Naive B cell (primary cell): ENCODE measurements around the gene PREP. TPM values are rescaled to one million over a fixed set of nuclear protein-coding genes. Genes with fewer than 3 reads are reported as not detected.
"Not testable (repeated sequence)": the region's sequence is repeated elsewhere in the genome, so short reads cannot be mapped to it uniquely, and the experiment has no call there.

Source experiments
- ATAC-seq, 2 donors: fragments of 150-1000 bp; cut with Tn5 transposase; 2 replicates each; pipeline ENCODE4 v1.10.0; 2021; ENCODE audit warnings: low read depth in 2 of 2, mild to moderate bottlenecking in 2 of 2, moderate library complexity in 2 of 2
- DNase-seq: peaks from one replicate; pipeline ENCODE4 v3.0.0; 2022
- H3K27ac Mint-ChIP-seq, 6 donors: one replicate each; pipeline ENCODE4 v1.8.0; 2020 to 2022; ENCODE audit warnings: mild to moderate bottlenecking in 6 of 6, mixed read lengths in 6 of 6, moderate library complexity in 5 of 6, inconsistent platforms in 2 of 6
- H3K27me3 Mint-ChIP-seq, 3 donors: one replicate each; pipeline ENCODE4 v1.8.0; 2021 to 2022; ENCODE audit warnings: mixed read lengths in 3 of 3, mild to moderate bottlenecking in 1 of 3
- H3K36me3 Mint-ChIP-seq, 2 donors: one replicate each; pipeline ENCODE4 v1.8.0; 2020 to 2022; ENCODE audit warnings: mixed read lengths in 2 of 2, inconsistent platforms in 1 of 2, mild to moderate bottlenecking in 1 of 2
- H3K4me1 Mint-ChIP-seq, 3 donors: one replicate each; pipeline ENCODE4 v1.8.0; 2020 to 2022; ENCODE audit warnings: mixed read lengths in 3 of 3, inconsistent platforms in 1 of 3, mild to moderate bottlenecking in 1 of 3, moderate library complexity in 1 of 3
- H3K4me3 Mint-ChIP-seq, 8 donors: one replicate each; pipeline ENCODE4 v1.8.0; 2020 to 2022; ENCODE audit warnings: mild to moderate bottlenecking in 8 of 8, mixed read lengths in 8 of 8, moderate library complexity in 8 of 8, inconsistent platforms in 2 of 8
- H3K9me3 Mint-ChIP-seq, 7 donors: one replicate each; pipeline ENCODE4 v1.8.0; 2020 to 2022; ENCODE audit warnings: mixed read lengths in 7 of 7, mild to moderate bottlenecking in 5 of 7, inconsistent platforms in 2 of 7, moderate library complexity in 1 of 7
- polyA plus RNA-seq, 6 donors: library from polyadenylated mRNA; unstranded; fragments of 300-500 nt; fragmentation: Illumina TruSeq; gene quantifications; one replicate each; pipeline ENCODE4 v1.2.3, GENCODE V29; 2021; ENCODE audit warnings: low read depth in 6 of 6

The PREP gene
- polyA plus RNA-seq, 6 donors from 2014 or later: 14.0 to 25.8 (median 22.8) TPM

DNA sequence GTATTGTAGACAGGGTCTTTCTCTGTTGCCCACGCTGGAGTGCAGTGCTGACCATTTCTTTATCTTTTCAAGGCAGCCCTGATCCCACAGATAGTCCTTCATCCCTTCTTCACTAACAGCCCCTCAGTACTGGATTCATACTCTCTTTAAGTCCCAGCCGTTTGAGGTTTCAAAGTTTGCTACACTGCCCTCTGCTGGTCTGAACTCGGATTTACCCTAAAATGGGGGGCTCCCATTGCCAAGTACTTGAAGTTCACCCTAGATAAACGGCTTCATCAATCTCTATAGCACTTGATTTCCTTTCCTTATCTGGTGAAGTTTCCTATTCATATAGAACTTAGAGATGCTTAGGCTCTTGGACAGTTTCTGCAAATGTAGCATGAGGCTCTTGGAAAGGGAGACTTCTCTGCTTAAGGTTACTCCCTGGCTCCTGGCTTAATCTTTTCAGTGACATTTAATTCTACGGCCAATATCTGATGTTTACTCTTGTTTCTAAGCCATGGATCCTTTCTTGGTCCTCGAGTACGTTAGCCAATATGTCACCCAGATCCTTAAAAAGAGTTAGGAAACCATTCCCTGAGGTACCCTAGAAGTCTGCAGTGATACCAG, 21.4 kb upstream of the PREP start:
- H3K9me3 Mint-ChIP-seq: peaks cover 0 to 7% (median 3%) of the 10 kb centered on the region in 7 donors
- peak; percentile 42 for DNase-seq
- H3K4me3 Mint-ChIP-seq: no peak overlapping the region
- peaks cover 0 to 12% (median 6%) of the 10 kb centered on the region in 3 donors for H3K27me3 Mint-ChIP-seq
- peak; percentile 61 to 72 for ATAC-seq
- peak overlapping the region in 1 of 6 donors; percentile 6 for H3K27ac Mint-ChIP-seq
- H3K4me1 Mint-ChIP-seq: peaks cover 0 to 5% (median 3%) of the 10 kb centered on the region in 3 donors
- H3K36me3 Mint-ChIP-seq: no peaks in the 10 kb centered on the region

DNA sequence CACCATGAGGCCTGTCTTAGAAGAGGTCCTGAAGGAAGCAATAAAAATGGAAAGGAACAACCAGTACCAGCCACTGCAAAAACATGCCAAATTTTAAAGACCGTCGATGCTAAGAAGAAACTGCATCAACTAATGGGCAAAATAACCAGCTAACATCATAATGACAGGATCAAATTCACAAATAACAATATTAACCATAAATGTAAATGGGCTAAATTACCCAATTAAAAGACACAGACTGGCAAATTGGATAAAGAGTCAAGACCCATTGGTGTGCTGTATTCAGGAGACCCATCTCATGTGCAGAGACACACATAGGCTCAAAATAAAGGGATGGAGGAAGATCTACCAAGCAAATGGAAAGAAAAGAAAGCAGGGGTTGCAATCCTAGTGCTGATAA, 14.1 kb upstream of the PREP start:
- not testable (repeated sequence) for H3K4me3 Mint-ChIP-seq, H3K27ac Mint-ChIP-seq, DNase-seq, ATAC-seq, H3K4me1 Mint-ChIP-seq
- Mint-ChIP-seq H3K36me3 (peaks cover 5 to 24% of the 10 kb centered on the region in 2 donors), H3K9me3 (peaks cover 10 to 61% (median 37%) of the 10 kb centered on the region in 7 donors), H3K27me3 (peaks cover 36 to 64% (median 53%) of the 10 kb centered on the region in 3 donors)

DNA sequence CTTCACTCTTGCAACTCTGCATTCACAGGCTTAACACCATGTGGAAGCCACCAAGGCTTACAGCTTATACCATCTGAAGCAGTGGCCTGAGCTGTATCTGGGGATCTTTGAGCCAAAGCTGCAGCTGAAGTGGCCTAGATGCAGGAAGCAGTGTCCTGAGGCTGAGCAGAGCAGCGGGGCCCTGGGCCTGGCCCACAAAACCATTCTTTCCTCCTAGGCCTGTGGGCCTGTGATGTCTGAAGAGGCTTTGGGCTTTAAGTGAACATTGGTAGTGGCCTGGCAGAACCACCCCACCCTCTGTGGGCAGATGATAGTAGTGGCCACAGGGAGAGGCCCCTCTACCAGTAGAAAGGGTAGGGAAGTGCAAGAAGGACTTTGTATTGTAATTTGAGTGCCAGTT, 6.9 kb upstream of the PREP start:
- no peak overlapping the region for H3K4me3 Mint-ChIP-seq
- H3K27ac Mint-ChIP-seq: no peak overlapping the region
- H3K27me3 Mint-ChIP-seq: peaks cover 42 to 79% (median 69%) of the 10 kb centered on the region in 3 donors
- DNase-seq (no peak), ATAC-seq (no peak)
- H3K4me1 Mint-ChIP-seq: no peaks in the 10 kb centered on the region
- peaks cover 0 to 29% (median 7%) of the 10 kb centered on the region in 7 donors for H3K9me3 Mint-ChIP-seq
- peaks cover 0 to 8% of the 10 kb centered on the region in 2 donors for H3K36me3 Mint-ChIP-seq

DNA sequence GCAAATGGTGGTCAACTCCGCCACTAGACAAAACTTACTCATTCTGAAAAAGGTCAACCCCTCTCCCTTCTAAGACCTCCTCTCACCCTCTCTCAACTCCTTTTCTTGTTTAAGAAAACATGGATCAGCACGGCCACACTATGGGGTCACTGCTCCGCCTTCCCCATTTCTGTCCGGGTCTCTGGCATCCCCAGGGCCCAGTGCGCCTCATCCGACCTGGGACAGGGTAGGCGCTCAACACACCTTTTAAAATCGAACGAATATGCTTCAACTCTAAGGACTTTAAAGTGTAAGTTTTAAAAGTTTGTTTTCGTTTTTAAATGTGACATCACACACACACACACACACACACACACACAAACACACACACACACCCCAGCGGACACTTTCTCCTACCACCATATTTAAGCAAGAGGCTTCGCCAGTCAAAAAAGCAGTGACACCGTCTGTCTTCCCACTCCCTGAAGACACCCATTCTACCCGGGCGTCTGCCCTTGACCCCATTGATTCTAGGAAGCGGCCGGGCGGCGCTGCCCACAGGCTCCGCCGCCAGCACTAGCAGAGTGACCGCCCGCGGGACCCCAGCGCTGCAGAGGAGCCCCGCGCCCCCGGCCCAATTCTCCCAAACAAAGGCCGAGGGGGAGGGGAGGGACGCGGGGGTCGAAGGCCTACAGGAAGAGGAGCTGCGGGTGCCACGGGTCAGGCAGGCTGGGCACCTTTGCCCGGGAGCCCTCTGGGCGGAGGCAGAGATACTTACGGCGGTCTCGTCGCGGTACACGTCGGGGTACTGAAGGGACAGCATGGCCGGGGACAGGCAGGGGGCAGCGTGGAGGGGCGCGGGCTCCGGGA, 568 bp downstream of the PREP start:
- Mint-ChIP-seq H3K4me3 (peak overlapping the region; percentile 86 to 98 (median 92)), H3K36me3 (no peaks in the 10 kb centered on the region), H3K27me3 (peaks cover 8 to 12% (median 10%) of the 10 kb centered on the region in 3 donors), H3K4me1 (peaks cover 39 to 53% (median 45%) of the 10 kb centered on the region in 3 donors), H3K9me3 (no peaks in the 10 kb centered on the region), H3K27ac (peak overlapping the region; percentile 43 to 91 (median 64))
- DNase-seq (peak; percentile 11), ATAC-seq (peak; percentile 29 to 32)

DNA sequence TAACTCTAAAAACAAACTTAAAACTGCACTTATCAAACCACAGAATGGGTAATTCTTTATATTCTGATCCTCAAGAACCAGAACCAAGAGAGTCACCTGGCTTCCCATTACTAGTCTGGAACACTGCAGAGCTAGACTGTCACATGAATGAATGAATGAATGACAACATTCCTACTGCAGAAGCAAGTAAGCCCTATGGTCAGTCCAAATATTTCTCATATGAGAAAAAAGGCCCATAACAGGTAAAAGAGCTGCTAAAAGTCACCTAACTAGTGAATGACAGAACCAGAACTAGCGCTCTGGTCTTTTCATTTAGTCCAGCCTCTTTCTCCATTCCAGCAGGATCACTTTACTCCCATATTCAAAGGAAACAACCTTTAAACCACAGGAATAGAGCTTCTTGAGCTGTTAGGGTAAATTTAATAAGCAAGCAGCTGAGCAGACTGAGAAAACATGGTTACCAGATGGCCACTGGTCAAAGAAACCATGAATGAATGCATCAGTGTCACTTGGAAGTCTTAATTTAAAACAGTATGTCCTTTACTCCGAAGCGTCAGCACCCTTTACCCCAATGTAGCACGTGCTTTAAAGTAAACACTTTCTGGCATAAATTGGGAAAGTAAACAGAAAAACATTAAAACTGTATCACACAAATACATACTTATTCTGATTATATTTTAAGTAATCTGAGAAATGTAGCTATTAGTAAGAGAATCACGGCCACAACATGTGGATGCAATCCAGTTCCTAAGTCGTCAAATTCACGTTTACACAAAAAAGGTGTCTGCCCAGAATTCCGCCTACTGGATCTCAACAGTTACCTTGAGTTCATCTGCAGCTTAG, 1.4 kb downstream of the PREP start:
- DNase-seq (no peak), ATAC-seq (no peak)
- Mint-ChIP-seq H3K4me3 (peak overlapping the region; percentile 86 to 98 (median 92)), H3K36me3 (peaks cover 1 to 2% of the 10 kb centered on the region in 2 donors), H3K27me3 (peaks cover 4 to 6% (median 4%) of the 10 kb centered on the region in 3 donors), H3K27ac (peak overlapping the region in 3 of 6 donors; percentile 15 to 57 (median 55)), H3K9me3 (no peaks in the 10 kb centered on the region), H3K4me1 (peaks cover 39 to 53% (median 45%) of the 10 kb centered on the region in 3 donors)

DNA sequence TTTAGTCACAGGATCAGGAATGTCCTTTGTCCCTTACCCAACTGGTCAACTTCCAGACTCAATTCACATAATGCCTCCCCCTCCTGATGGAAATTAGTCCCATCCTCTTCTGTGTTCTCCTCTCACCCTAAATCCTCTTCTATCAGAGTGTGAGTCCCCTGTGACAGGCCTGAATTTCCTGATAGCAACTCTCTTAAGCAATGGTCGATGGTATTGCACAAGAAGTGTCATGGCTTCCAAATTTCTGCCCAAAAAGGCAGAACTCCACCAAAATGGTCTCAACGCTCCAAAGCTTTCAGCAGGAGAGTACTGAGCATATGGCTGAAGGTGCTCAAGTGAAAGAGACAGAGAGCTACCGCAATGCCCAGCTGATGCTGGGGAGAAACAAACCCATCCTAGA, 2.4 kb downstream of the PREP start:
- DNase-seq (no peak), ATAC-seq (no peak)
- peaks cover 8 to 9% of the 10 kb centered on the region in 2 donors for H3K36me3 Mint-ChIP-seq
- H3K4me3 Mint-ChIP-seq: peak overlapping the region in 4 of 8 donors; percentile 30 to 86 (median 34)
- peak overlapping the region in 2 of 6 donors; percentile 1 to 35 for H3K27ac Mint-ChIP-seq
- H3K27me3 Mint-ChIP-seq: no peaks in the 10 kb centered on the region
- H3K4me1 Mint-ChIP-seq: peaks cover 39 to 53% (median 45%) of the 10 kb centered on the region in 3 donors
- H3K9me3 Mint-ChIP-seq: no peaks in the 10 kb centered on the region

DNA sequence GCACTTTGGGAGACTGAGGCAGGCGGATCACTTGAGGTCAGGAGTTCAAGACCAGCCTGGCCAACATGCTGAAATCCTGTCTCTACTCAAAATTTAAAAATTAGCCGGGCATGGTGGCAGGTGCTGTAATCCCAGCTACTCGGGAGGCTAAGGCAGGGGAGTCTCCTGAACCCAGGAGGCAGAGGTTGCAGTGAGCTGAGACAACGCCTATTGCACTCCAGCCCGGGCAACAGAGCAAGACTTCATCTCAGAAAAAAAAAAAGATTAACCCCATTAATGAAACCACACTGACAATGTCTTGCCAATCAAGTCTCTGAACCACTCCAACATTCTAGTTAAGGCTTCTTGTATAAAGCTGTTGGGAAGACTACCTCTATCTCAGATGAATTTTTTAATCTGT, 4.0 kb downstream of the PREP start:
- H3K9me3 Mint-ChIP-seq: no peaks in the 10 kb centered on the region
- DNase-seq: no peak
- H3K4me1 Mint-ChIP-seq: peaks cover 35 to 52% (median 41%) of the 10 kb centered on the region in 3 donors
- H3K4me3 Mint-ChIP-seq: peak overlapping the region in 1 of 8 donors; percentile 46
- peak overlapping the region in 1 of 6 donors; percentile 48 for H3K27ac Mint-ChIP-seq
- peaks cover 8 to 9% of the 10 kb centered on the region in 2 donors for H3K36me3 Mint-ChIP-seq
- no peak for ATAC-seq
- no peaks in the 10 kb centered on the region for H3K27me3 Mint-ChIP-seq

DNA sequence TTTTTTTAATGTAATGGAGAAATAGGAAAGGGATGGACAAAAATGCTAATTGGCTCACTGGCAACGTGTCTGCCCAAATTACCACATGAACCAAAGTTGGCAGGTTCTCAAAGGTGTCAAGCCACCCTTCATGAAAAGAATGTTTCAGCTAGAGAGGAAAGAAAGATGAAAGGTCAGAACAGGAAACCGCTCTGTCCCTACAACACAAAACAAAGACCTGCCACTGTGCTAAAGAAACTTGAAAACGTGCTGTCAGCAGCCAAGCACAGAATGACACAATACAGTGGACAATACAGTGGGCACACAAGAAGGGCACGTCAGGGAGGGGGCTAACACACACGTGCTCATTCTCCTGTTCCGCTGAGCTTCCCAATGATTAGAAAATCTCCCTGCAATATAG, 4.9 kb downstream of the PREP start:
- Mint-ChIP-seq H3K9me3 (no peaks in the 10 kb centered on the region), H3K27ac (no peak overlapping the region), H3K27me3 (no peaks in the 10 kb centered on the region), H3K36me3 (peaks cover 8 to 9% of the 10 kb centered on the region in 2 donors), H3K4me1 (peaks cover 29 to 47% (median 35%) of the 10 kb centered on the region in 3 donors), H3K4me3 (no peak overlapping the region)
- DNase-seq (no peak), ATAC-seq (no peak)

DNA sequence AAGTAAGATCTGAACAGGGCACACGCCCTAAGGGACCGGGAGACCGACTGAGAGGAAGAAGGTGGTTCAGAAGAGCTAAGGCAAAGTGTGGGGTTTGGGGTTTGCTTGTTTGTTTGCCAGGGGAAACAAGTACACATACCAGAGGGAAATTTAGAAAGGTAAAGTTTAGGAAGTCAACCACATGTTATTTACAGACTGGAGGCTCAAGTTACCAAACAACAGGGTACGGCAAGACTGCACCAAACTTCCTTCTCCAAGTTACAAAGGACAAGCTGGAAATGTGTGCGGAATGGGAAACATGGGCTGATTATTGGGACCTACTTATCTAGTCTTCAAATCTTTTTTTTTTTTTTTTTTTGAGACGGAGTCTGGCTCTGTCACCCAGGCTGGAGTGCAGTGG, 11.2 kb downstream of the PREP start:
- H3K36me3 Mint-ChIP-seq: peaks cover 13 to 18% of the 10 kb centered on the region in 2 donors
- DNase-seq (no peak), ATAC-seq (no peak)
- H3K9me3 Mint-ChIP-seq: no peaks in the 10 kb centered on the region
- no peaks in the 10 kb centered on the region for H3K27me3 Mint-ChIP-seq
- peaks cover 9 to 20% (median 14%) of the 10 kb centered on the region in 3 donors for H3K4me1 Mint-ChIP-seq
- no peak overlapping the region for H3K4me3 Mint-ChIP-seq
- peak overlapping the region in 1 of 6 donors; percentile 36 for H3K27ac Mint-ChIP-seq

DNA sequence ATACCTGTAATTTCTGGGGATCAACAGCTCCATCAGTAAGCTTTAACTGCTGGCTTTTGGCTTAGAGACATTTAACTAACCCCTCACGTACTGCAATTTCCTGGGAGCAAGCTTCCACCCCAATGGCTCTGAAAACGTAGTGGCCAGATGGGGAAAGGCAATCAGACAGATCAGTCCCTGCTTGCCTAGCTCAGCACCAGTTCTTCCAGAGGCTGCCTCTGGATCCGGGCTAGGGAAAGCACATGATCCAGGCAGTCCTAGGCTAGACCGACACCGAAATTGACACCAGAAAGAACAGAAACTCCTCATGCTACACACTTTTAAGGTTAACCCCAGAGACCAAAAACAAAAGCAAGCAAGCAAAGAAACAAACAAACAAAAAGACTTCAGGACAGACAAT, 13.3 kb downstream of the PREP start:
- Mint-ChIP-seq H3K27me3 (no peaks in the 10 kb centered on the region), H3K9me3 (no peaks in the 10 kb centered on the region), H3K36me3 (peaks cover 9 to 13% of the 10 kb centered on the region in 2 donors), H3K4me3 (no peak overlapping the region), H3K4me1 (peaks cover 9 to 18% (median 18%) of the 10 kb centered on the region in 3 donors), H3K27ac (no peak overlapping the region)
- no peak for DNase-seq
- ATAC-seq: no peak

DNA sequence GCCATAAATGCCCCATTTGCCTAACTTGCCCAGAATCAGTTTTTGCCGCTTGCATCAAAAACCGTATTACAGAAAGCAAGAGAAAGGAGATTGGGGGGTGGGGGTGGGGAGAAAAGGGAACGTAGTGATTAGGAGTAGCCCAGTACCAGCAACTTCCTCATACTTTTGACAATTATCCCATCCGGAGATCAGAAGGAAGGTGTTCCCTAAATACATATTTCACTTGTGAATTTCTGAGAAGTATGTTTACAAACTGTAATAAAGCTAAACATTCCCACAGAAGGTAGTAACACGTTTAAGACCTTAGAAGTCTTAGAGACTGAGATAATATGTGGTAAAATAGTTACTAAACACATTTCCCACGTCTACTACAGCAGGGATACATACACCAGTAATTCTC, 14.5 kb downstream of the PREP start:
- DNase-seq (no peak), ATAC-seq (no peak)
- peak overlapping the region in 1 of 6 donors; percentile 8 for H3K27ac Mint-ChIP-seq
- H3K27me3 Mint-ChIP-seq: no peaks in the 10 kb centered on the region
- peaks cover 9 to 18% (median 17%) of the 10 kb centered on the region in 3 donors for H3K4me1 Mint-ChIP-seq
- no peak overlapping the region for H3K4me3 Mint-ChIP-seq
- peaks cover 9 to 13% of the 10 kb centered on the region in 2 donors for H3K36me3 Mint-ChIP-seq
- no peaks in the 10 kb centered on the region for H3K9me3 Mint-ChIP-seq

DNA sequence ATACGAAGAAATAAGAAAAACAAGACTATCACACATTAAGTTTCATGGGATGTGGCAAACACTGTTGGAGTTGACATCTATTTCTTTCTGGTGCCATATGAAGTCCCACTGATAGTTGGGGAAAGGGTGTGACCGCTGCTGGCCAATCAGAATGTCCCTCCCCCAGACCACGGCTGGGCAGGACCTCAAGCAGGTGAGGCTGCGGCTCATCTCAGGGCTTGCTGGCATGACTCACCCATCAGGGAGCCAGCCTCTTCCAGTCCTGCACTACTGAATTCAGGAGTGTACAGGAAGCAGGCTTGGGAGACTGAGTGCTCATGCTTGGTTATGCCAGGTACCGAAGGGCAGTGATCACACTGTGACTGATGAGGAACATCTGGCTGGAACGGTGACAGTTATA, 18.9 kb downstream of the PREP start:
- ATAC-seq: no peak
- DNase-seq: no peak
- Mint-ChIP-seq H3K4me3 (no peak overlapping the region), H3K9me3 (no peaks in the 10 kb centered on the region), H3K27me3 (no peaks in the 10 kb centered on the region), H3K27ac (no peak overlapping the region), H3K36me3 (peaks cover 0 to 29% of the 10 kb centered on the region in 2 donors), H3K4me1 (peaks cover 11 to 16% (median 13%) of the 10 kb centered on the region in 3 donors)

DNA sequence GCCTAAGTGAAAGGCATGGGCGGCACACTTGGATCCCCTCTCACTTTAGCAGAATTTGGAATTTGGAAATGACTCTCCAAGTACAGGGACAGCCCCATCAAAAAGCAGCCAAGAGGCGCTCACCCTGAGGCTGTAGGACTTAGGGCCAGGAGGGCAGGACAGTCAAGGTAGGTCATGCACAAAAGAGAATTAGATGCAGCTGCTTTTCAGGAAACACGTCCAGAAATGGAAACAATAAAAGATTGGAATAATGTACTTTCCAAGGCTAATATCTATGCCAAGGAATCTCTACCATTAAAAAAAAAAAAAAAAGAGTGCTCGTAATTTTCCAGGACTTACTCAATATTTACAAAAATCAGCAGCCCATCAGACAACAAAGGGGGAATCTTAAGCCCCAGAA, 19.9 kb downstream of the PREP start:
- no peak for DNase-seq
- no peak for ATAC-seq
- peaks cover 6 to 16% (median 10%) of the 10 kb centered on the region in 3 donors for H3K4me1 Mint-ChIP-seq
- no peaks in the 10 kb centered on the region for H3K9me3 Mint-ChIP-seq
- H3K36me3 Mint-ChIP-seq: peaks cover 0 to 29% of the 10 kb centered on the region in 2 donors
- H3K27me3 Mint-ChIP-seq: no peaks in the 10 kb centered on the region
- peak overlapping the region in 1 of 6 donors; percentile 28 for H3K27ac Mint-ChIP-seq
- no peak overlapping the region for H3K4me3 Mint-ChIP-seq
